ENCODE measurements around the gene NNMT. TPM values are rescaled to one million over a fixed set of nuclear protein-coding genes. Genes with fewer than 3 reads are reported as not detected.

Gene NNMT
- polyA plus RNA-seq (2012; ENCODE audit: insufficient read depth, insufficient read length) = not detected

- no peak within 1 kb of the TSS for H3K4me3 ChIP-seq (ENCODE audit: low read length)
These were observed at the start of gene NNMT for GRCh38 chr11:114295676-114296604. TSS of gene NNMT (plus strand) at chr11:114296399. CDS start at chr11:114296557, 158 bp downstream.

GRCh38 chr11:114247070-114247789, 49.0 kb upstream of the NNMT start:
- DNase-seq (ENCODE audit: low read depth, low spot score) = no peak
- no peak overlapping the region for H3K4me3 ChIP-seq (ENCODE audit: low read length)

More at GRCh38 chr11:114295676-114296604, at the start of gene NNMT:
- DNase-seq (ENCODE audit: low read depth, low spot score) = no peak

- no peak overlapping the region for H3K4me3 ChIP-seq (ENCODE audit: low read length)
- DNase-seq (ENCODE audit: low read depth, low spot score) = no peak
These were observed 46.0 kb upstream of the NNMT start for GRCh38 chr11:114250180-114250579.

- no peak for DNase-seq (ENCODE audit: low read depth, low spot score)
- H3K4me3 ChIP-seq (ENCODE audit: low read length) = no peak overlapping the region
These were observed 45.0 kb upstream of the NNMT start for GRCh38 chr11:114250993-114251814.

- H3K4me3 ChIP-seq (ENCODE audit: low read length) = no peak overlapping the region
- no peak for DNase-seq (ENCODE audit: low read depth, low spot score)
These were observed 44.3 kb upstream of the NNMT start for GRCh38 chr11:114251815-114252337.

- H3K4me3 ChIP-seq (ENCODE audit: low read length) = no peak overlapping the region
- DNase-seq (ENCODE audit: low read depth, low spot score) = no peak
These were observed 43.4 kb upstream of the NNMT start for GRCh38 chr11:114252767-114253166.

- DNase-seq (ENCODE audit: low read depth, low spot score) = no peak
- no peak overlapping the region for H3K4me3 ChIP-seq (ENCODE audit: low read length)
These were observed 42.4 kb upstream of the NNMT start for GRCh38 chr11:114253771-114254170.

- no peak for DNase-seq (ENCODE audit: low read depth, low spot score)
- no peak overlapping the region for H3K4me3 ChIP-seq (ENCODE audit: low read length)
These were observed 41.5 kb upstream of the NNMT start for GRCh38 chr11:114254571-114255146.

- H3K4me3 ChIP-seq (ENCODE audit: low read length) = no peak overlapping the region
- DNase-seq (ENCODE audit: low read depth, low spot score) = no peak
These were observed 40.9 kb upstream of the NNMT start for GRCh38 chr11:114255289-114255688.

GRCh38 chr11:114256176-114256966, 39.8 kb upstream of the NNMT start:
- H3K4me3 ChIP-seq (ENCODE audit: low read length) = no peak overlapping the region
- DNase-seq (ENCODE audit: low read depth, low spot score) = no peak

GRCh38 chr11:114256967-114257286, 39.3 kb upstream of the NNMT start:
- no peak for DNase-seq (ENCODE audit: low read depth, low spot score)
- no peak overlapping the region for H3K4me3 ChIP-seq (ENCODE audit: low read length)

- no peak for DNase-seq (ENCODE audit: low read depth, low spot score)
- H3K4me3 ChIP-seq (ENCODE audit: low read length) = no peak overlapping the region
These were observed 38.3 kb upstream of the NNMT start for GRCh38 chr11:114257621-114258558.

- DNase-seq (ENCODE audit: low read depth, low spot score) = no peak
- H3K4me3 ChIP-seq (ENCODE audit: low read length) = no peak overlapping the region
These were observed 37.5 kb upstream of the NNMT start for GRCh38 chr11:114258696-114259095.

GRCh38 chr11:114259124-114259526, 37.1 kb upstream of the NNMT start:
- DNase-seq (ENCODE audit: low read depth, low spot score) = no peak
- H3K4me3 ChIP-seq (ENCODE audit: low read length) = no peak overlapping the region

GRCh38 chr11:114259551-114259983, 36.6 kb upstream of the NNMT start:
- no peak overlapping the region for H3K4me3 ChIP-seq (ENCODE audit: low read length)
- DNase-seq (ENCODE audit: low read depth, low spot score) = no peak

- no peak overlapping the region for H3K4me3 ChIP-seq (ENCODE audit: low read length)
- no peak for DNase-seq (ENCODE audit: low read depth, low spot score)
These were observed 36.1 kb upstream of the NNMT start for GRCh38 chr11:114260077-114260476.

GRCh38 chr11:114260483-114260882, 35.7 kb upstream of the NNMT start:
- no peak overlapping the region for H3K4me3 ChIP-seq (ENCODE audit: low read length)
- DNase-seq (ENCODE audit: low read depth, low spot score) = no peak
